Measurements from ENCODE around the gene POLR2E.

Gene POLR2E

DNA sequence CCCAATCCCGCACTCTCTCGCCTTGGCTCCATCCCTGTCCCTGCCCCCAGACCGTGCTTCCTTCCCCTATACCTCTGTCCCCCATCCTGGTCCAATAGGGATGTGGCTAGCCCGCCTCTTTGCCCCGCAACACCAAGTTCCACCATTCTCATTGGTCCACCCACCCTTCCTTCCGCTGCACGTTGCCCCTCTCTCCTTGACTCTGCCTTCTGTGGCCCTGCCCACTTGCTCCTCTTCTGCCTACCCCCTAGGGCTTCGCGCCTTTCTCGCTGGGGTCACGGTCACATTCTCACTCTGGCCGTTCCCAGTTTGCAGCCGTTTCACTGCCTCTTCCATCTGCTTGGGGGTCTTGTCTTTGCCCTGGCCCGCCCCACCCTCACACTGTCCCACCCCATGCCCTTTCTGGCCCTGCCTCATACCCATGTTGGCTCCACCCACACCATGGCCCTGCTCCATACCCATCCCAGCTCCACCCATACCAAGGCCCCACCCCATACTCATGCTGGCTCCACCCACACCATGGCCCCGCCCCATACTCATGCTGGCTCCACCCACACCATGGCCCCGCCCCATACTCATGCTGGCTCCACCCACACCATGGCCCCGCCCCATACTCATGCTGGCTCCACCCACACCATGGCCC lies 32.7 kb downstream of the POLR2E start:
- no peak for DNase-seq

- DNase-seq: no peak
These were observed 33.2 kb downstream of the POLR2E start for GRCh38 chr19:1061987-1062386.

DNA sequence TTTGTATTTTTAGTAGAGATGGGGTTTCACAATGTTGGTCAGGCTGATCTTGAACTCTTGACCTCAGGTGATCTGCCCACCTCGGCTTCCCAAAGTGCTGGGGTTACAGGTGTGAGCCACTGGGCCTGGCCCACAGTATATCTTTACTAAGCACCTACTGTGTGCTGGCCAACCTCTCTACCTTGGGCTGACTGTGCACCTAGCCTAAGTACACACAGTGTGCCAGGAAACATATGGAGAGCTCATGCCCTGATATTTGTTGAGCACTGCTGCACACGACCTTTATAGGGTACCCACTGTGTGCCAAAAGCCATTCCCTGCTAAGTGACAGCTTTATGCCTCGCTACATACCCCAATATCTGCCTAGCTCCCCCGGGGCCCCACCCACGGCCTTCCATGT lies 34.5 kb downstream of the POLR2E start:
- DNase-seq: no peak

- no peak for DNase-seq
These were observed 37.1 kb downstream of the POLR2E start for GRCh38 chr19:1058112-1058511.

DNA sequence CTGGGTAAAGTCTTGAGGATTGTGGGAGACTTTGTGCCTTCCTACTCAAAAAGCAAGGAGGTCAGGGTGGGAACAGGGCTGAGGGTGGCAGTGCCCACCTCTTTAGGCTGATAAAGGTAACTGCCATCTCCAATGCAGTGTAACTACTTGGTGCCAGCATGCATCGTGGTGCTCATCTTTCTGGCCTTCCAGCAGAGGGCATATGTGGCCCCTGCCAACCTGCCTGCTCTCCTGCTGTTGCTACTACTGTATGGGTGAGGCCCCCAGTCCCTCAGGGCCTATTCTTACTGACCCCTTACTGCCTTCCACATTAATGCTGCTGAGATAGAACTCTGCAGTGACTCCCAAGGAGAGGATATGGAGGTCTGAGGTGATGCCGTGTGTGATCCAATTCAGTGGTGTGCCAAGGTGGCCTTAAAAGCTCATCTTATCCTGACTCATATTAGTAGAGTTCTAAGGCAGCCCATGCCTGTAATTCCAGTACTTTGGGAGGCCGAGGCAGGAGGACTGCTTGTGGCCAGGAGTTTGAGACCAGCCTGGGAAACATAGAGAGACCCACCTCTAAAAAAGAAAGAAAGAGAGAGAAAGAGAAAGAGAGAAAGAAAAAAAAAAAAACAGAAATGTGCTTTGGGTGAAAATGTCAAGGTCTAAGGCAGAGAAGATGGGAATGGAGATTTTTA lies 37.9 kb downstream of the POLR2E start:
- DNase-seq: no peak

DNA sequence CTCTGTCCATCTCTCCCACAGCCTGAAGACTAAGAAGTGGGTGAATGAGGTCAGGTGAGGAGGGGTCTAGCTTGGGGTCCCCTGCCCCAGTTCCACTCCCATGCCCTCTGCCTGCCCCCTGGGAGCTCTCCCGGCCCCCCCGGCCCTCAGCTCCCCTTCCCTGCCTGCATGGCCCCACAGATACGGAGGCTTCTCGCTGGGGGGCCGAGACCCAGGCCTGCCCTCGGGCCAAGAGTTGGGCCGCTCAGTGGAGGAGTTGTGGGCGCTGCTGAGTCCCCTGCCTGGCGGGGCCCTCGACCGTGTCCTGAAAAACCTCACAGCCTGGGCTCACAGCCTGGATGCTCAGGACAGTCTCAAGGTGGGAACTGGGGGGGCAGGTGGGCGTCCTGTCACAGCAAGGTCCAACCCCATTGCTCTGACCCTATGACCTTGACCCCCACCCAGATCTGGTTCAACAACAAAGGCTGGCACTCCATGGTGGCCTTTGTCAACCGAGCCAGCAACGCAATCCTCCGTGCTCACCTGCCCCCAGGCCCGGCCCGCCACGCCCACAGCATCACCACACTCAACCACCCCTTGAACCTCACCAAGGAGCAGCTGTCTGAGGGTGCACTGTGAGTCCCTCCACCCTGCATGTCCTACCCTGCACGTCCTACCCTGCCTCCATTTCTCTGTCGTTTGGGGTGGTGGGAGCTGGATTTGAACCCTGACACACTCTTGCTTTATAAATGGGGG lies 39.1 kb downstream of the POLR2E start:
- no peak for DNase-seq

DNA sequence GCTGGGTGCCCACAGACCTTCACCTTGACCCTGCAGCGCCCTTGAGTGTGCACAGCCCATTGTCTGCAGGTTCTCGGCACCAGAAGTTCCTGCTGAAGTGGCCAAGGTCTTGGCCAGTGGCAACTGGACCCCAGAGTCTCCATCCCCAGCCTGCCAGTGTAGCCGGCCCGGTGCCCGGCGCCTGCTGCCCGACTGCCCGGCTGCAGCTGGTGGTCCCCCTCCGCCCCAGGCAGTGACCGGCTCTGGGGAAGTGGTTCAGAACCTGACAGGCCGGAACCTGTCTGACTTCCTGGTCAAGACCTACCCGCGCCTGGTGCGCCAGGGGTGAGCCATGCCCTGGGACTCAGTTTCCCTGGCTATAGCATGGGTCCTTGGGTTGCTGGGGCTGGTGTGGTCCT lies 40.1 kb downstream of the POLR2E start:
- no peak for DNase-seq

DNA sequence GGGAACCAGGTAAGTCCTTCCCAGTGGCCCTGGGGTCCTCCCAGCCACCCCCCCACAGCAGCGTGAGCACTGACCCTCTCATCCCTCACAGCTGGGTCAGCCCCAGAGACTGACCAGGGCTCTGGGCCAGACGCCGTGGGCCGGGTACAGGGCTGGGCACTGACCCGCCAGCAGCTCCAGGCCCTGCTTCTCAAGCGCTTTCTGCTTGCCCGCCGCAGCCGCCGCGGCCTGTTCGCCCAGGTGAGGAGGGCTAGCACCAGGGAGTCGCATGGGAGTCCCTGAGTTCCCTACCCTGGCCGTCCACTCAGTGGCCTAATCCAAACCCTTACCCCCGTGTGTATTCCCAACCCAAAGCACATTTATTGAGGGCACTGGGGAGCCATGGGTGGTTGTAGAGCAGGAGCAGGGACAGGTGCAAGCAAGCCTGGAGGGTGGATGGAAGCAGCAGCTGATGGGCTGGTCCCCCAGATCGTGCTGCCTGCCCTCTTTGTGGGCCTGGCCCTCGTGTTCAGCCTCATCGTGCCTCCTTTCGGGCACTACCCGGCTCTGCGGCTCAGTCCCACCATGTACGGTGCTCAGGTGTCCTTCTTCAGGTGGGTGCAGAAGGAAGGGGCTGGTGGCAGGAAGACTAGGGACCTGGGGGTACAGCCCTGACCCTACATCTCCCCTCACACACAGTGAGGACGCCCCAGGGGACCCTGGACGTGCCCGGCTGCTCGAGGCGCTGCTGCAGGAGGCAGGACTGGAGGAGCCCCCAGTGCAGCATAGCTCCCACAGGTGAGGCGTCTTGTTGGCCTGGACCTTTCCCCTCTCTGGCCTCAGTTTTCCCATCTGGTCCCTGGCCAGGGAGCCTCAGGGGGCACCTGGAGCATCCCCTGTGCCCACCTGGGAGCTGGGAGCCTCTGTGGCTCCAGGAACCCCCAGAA lies 40.8 kb downstream of the POLR2E start:
- no peak for DNase-seq

DNA sequence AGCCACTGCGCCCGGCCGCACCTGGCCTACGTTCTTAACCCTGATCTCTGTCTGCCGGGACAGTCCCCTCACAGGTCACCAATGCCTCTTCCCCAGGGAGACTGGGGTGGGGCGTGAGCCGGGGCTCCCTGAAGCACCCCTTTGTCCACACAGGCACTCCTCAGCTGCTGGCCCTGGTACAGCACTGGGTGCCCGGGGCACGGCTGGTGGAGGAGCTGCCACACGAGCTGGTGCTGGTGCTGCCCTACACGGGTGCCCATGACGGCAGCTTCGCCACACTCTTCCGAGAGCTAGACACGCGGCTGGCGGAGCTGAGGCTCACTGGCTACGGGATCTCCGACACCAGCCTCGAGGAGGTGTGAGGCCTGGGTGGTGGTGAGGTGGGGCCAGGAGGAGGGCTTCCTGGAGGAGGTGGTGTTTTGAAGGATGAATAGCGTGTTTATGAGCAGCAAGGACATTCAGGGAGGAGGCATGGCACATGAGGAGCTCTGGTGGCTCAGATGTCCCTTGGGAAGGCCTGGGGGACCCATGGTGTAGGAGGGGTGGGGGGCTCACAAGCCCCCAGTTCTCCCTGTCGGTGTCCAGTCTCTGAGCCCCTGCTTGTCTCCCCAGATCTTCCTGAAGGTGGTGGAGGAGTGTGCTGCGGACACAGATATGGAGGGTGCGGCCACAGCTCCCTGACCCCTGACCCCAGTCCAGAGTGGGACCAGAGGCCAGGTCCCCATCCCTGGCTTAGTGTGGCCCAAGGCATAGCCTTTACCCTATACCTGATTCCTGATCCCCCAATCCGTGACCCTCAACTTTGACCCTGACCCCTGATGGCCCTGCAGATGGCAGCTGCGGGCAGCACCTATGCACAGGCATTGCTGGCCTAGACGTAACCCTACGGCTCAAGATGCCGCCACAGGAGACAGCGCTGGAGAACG lies 41.7 kb downstream of the POLR2E start:
- DNase-seq: no peak

- no peak for DNase-seq
These were observed 42.7 kb downstream of the POLR2E start for GRCh38 chr19:1052349-1052975.

GRCh38 chr19:1051791-1052190 lies 43.4 kb downstream of the POLR2E start:
- no peak for DNase-seq

- no peak for DNase-seq
These were observed 44.0 kb downstream of the POLR2E start for GRCh38 chr19:1050989-1051788.

GRCh38 chr19:1049800-1050199 lies 45.4 kb downstream of the POLR2E start:
- no peak for DNase-seq

- DNase-seq: no peak
These were observed 46.1 kb downstream of the POLR2E start for GRCh38 chr19:1049106-1049505.

DNA sequence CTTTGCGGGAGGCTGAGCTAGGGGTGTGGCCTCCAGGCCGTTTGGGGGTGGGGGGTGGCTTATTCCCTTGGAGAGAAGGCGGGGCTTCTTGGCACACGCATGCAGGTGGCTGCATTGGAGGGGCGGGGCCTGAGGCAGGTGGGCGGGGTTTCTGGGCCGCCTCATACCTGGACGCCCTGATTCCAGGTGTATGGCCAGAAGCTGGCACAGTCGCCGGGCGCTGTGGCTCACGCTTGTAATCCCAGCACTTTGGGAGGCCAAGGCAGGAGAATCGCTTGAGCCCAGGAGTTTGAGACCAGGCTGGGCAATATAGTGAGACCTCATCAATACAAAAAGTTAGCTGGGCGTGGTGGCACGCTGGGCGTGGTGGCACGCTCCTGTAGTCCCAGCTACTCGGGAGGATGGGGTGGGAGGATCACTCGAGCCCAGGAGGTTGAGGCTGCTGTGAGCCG lies 47.5 kb downstream of the POLR2E start:
- DNase-seq: no peak

GRCh38 chr19:1046836-1047695 lies 48.1 kb downstream of the POLR2E start:
- no peak for DNase-seq

- no peak for DNase-seq
These were observed 49.0 kb downstream of the POLR2E start for GRCh38 chr19:1046117-1046626.

GRCh38 chr19:1045247-1045603 lies 50.0 kb downstream of the POLR2E start:
- DNase-seq: peak; percentile 28

All from NCI-H774 (cell line).